NCI-H748 treated with DMSO at 0.1 percent for 48 hours (cell line): ENCODE results near the gene MR1.
A peak's percentile ranks its signal among the peaks of the same experiment; 100 is the strongest.
"Not testable (repeated sequence)": the region's sequence is repeated elsewhere in the genome, so short reads cannot be mapped to it uniquely, and the experiment has no call there.

Experiments
- DNase-seq: peaks from one replicate; lab custom pipeline; 2025; lab: John Stamatoyannopoulos, UW

The MR1 gene

GRCh38 chr1:181032535-181032934, 1.2 kb upstream of the MR1 start:
- DNase-seq = no peak

- no peak for DNase-seq
Observed at GRCh38 chr1:181033128-181033798, 520 bp upstream of the MR1 start.

GRCh38 chr1:181035210-181035609, 1.4 kb downstream of the MR1 start:
- not testable (repeated sequence) for DNase-seq

DNA sequence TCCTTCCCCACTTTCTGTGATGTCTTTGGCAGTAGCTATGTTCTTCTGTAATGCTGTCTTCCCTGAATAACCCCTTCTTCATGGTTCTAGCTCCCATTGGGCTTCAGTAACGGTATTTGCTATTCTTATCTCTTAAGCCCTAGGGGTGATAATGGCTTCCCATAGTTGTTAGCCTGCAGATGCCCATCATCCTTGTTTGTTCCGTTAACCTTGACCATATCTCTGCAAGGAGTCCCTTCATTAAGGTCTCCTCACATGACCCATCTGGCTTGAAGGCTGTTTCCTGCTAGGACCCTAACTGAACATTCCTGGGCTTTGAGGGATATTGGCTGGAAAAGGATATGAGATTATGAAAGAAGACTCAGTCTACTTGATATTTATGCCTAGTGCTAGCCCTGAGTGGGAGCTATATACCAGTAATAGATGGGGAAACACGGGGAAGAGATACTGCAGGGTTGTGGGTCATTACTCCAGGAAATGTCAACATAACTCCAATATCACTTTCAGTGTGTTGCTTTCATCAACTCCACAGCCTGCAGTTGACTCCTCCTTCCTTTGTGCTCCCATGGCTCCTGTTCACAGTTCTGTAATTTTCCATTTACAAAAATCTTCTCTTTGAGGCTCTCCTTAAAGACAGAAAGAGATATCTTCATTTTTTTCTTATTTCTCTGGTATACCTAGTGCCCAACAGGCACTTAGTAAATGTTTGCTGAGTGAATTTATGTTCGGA, 2.5 kb downstream of the MR1 start:
- no peak for DNase-seq

- DNase-seq = no peak
Observed at GRCh38 chr1:181037386-181037785, 3.6 kb downstream of the MR1 start.

GRCh38 chr1:181038399-181038873, 4.7 kb downstream of the MR1 start:
- peak; percentile 24 for DNase-seq

GRCh38 chr1:181040284-181040865, 6.6 kb downstream of the MR1 start:
- no peak for DNase-seq

DNA sequence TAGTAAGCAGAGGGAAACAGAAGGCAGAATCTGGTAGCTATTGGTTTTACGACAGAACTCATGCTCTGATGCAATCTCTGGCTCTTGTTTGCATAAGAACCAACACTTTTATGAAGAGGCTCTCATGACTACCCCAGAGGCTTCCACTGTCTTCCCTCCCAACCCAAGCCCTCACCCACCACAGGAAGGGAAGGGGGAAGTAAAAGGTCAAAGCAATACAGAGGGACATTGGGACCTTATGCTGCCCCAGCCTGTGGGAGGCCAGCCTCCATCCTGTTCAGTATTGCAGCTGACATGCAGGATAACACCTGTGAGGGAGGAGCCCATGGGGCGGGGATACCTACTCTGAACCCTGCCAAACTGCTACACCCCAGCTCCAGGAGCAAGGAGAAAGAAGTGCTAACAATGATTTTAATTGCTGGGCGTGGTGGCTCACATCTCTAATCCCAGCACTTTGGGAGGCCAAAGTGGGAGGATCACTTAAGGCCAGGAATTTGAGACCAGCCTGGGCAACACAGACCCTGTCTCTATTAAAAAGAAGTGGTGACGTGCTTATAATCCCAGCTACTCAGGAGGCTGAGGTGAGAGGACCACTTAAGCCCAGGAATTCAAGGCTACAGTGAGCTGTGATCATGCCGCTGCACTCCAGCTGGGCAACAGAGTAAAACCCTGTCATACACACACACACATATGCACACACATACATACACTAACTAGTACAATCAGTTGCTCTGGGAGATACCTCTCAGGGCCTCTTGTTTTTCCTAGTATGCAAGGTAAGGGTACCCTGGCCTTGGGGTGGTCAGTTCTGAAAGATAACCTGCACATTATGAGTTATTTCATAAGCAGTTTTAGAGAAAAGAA, 9.5 kb downstream of the MR1 start:
- DNase-seq = peak; percentile 25

- DNase-seq = no peak
Observed at GRCh38 chr1:181044449-181044966, 10.7 kb downstream of the MR1 start.

GRCh38 chr1:181045946-181046345, 12.2 kb downstream of the MR1 start:
- not testable (repeated sequence) for DNase-seq

GRCh38 chr1:181049378-181049777, 15.6 kb downstream of the MR1 start:
- DNase-seq = no peak

GRCh38 chr1:181050922-181051321, 17.1 kb downstream of the MR1 start:
- no peak for DNase-seq

- DNase-seq = no peak
Observed at GRCh38 chr1:181056560-181056959, 22.8 kb downstream of the MR1 start.

- DNase-seq = peak; percentile 4
Observed at GRCh38 chr1:181057079-181057478, 23.3 kb downstream of the MR1 start.

GRCh38 chr1:181059435-181059834, 25.7 kb downstream of the MR1 start:
- no peak for DNase-seq

DNA sequence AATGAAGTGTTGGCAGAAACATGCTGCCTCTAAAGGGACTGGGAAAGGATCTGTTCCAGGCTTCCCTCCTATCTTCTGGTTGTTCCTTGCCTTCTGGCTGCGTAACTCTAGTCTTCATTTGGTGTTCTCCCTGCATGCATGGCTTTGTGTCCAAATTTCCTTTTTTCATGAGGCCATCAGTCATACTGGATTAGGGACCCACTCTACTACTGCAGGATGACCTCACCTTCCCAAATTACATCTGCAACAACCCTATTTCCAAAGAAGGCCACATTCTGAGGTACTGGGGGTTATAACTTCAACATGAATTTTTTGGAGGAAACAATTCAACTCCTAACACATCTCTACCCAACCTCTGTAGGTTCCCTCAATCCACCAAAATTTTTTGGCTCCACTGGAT, 26.3 kb downstream of the MR1 start:
- no peak for DNase-seq

DNA sequence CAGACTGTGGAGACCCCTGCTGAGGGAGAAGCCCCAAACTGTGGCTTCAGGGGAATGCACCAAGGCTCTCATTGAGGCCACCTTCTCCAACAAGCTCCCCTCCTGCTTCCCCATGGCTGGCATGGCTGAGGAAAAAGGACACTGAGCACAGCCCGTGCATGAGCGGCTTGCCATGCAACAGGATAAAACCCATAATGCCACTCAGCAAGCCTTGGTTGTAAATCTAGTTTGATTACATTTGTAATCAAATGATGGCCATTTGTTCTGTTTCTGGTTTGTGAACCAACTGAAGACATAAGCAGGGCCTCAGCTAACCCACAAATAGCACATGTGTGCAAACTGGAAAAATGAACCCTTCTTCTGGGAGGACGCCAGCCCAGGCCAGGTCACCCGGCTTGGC, 27.2 kb downstream of the MR1 start:
- not testable (repeated sequence) for DNase-seq

- no peak for DNase-seq
Observed at GRCh38 chr1:181061487-181061886, 27.7 kb downstream of the MR1 start.

DNA sequence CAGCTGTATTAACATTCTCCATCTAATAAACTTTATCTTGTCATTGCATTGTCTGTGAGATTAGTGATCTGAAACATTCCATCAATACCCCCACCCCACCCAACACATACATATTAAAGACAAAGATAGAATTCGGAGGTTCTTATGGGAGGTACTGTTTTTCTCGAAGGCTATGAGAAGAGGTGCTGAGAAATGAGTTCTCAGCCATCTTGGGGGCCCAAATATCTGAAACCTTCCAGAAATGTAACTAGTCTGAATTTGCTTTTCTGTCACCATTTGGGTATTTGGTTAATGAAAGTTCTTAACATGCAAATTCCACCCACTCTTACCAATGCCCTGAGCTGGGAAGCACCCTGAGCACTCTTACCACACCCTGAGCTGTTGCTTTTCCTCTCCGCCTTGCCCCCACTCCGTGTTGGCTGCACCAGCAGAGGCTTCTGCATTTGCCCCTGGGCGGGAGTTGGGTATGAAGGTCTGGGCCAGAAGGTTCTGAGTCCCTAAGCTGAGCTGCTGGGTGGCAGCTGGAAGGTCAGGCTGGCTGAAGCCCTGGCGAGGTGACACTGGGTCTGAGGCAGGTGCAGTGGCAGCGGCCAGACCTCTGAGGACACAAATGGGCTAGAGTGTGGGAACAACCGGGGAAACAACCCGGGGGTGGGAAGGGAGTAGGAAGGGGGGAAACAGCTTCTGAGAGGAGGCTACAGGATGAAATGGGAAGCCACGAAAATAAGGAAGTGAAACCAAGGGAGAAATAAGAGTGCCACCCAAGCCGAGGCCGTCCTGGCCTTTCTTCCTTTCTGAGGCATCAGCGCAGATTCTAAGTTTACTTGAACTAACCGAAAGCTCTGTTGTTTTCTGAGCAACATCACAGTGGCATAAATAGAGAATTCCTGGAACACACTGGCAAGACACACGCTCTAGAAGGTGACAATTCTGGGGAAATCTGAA, 28.4 kb downstream of the MR1 start:
- no peak for DNase-seq

GRCh38 chr1:181062836-181063428, 29.1 kb downstream of the MR1 start:
- no peak for DNase-seq
